WTC11 (cell line): ENCODE results near the gene GINS1. TPM values are rescaled to one million over a fixed set of nuclear protein-coding genes. Genes with fewer than 3 reads are reported as not detected.

Experiments
- ATAC-seq: fragments of 200-7000 bp; cut with Tn5 transposase; 2 replicates; pipeline ENCODE4 v1.10.0; 2021; ENCODE audit warnings: mild to moderate bottlenecking, moderate library complexity
- CTCF ChIA-PET: fragments of 300-600 bp; sonication (Branson Sonifier 250); formaldehyde crosslinking; loops from one replicate; lab custom pipeline; 2021; ENCODE audit warnings: antibody characterized with exemption; lab: Charles Lee
- POLR2A ChIA-PET: fragments of 350-600 bp; sonication (Branson Sonifier 250); formaldehyde crosslinking; loops from one replicate; lab custom pipeline; 2021; ENCODE audit warnings: antibody characterized with exemption; lab: Charles Lee
- DNase-seq: peaks from one replicate; pipeline ENCODE4 v3.0.0; 2021; ENCODE audit warnings: low spot score
- H3K27ac Mint-ChIP-seq: 2 replicates; pipeline ENCODE4 v1.8.0; 2021; ENCODE audit warnings: mixed read lengths
- H3K27me3 Mint-ChIP-seq: 2 replicates; pipeline ENCODE4 v1.8.0; 2021; ENCODE audit warnings: low read depth, mild to moderate bottlenecking, moderate library complexity, mixed read lengths
- H3K36me3 Mint-ChIP-seq: 2 replicates; pipeline ENCODE4 v1.8.0; 2021; ENCODE audit warnings: mixed read lengths
- H3K4me1 Mint-ChIP-seq: 2 replicates; pipeline ENCODE4 v1.8.0; 2022; ENCODE audit warnings: mixed read lengths
- H3K4me3 Mint-ChIP-seq: 2 replicates; pipeline ENCODE4 v1.8.0; 2021; ENCODE audit warnings: mild to moderate bottlenecking, moderate library complexity, mixed read lengths
- H3K9me3 Mint-ChIP-seq: 2 replicates; pipeline ENCODE4 v1.8.0; 2021; ENCODE audit warnings: mixed read lengths
- ATF2 ChIP-seq: sonication (generic); formaldehyde crosslinking; IDR thresholded peaks from 2 replicates; pipeline ENCODE4 v1.8.1; 2022; ENCODE audit warnings: low read depth, missing genetic modification reagents, borderline replicate concordance
- ATF3 ChIP-seq: sonication (generic); formaldehyde crosslinking; conservative IDR thresholded peaks from 2 replicates; pipeline ENCODE4 v1.8.1; 2022; ENCODE audit warnings: mild to moderate bottlenecking, missing genetic modification reagents
- CBFB ChIP-seq: sonication (generic); formaldehyde crosslinking; IDR thresholded peaks from 2 replicates; pipeline ENCODE4 v1.8.1; 2022; ENCODE audit warnings: mild to moderate bottlenecking, low read depth, missing genetic modification reagents
- CREB1 ChIP-seq: sonication (generic); formaldehyde crosslinking; IDR thresholded peaks from 2 replicates; pipeline ENCODE4 v1.8.0; 2023; ENCODE audit warnings: mild to moderate bottlenecking, missing genetic modification reagents
- ESRRA ChIP-seq: sonication (generic); formaldehyde crosslinking; IDR thresholded peaks from 2 replicates; pipeline ENCODE4 v1.8.1; 2022; ENCODE audit warnings: mild to moderate bottlenecking, missing genetic modification reagents, borderline replicate concordance
- FOXJ3 ChIP-seq: sonication (generic); formaldehyde crosslinking; IDR thresholded peaks from 2 replicates; pipeline ENCODE4 v1.9.0; 2021; ENCODE audit warnings: missing genetic modification reagents, mild to moderate bottlenecking, borderline replicate concordance
- GABPB1 ChIP-seq: sonication (generic); formaldehyde crosslinking; IDR thresholded peaks from 2 replicates; pipeline ENCODE4 v1.8.1; 2023; ENCODE audit warnings: mild to moderate bottlenecking, missing genetic modification reagents
- IRF2 ChIP-seq: sonication (generic); formaldehyde crosslinking; IDR thresholded peaks from 2 replicates; pipeline ENCODE4 v1.8.0; 2022; ENCODE audit warnings: low read depth, missing genetic modification reagents, borderline replicate concordance
- JUN ChIP-seq: sonication (generic); formaldehyde crosslinking; IDR thresholded peaks from 2 replicates; pipeline ENCODE4 v1.8.0; 2023; ENCODE audit warnings: mild to moderate bottlenecking, missing genetic modification reagents
- KAT7 ChIP-seq: sonication (generic); formaldehyde crosslinking; IDR thresholded peaks from 2 replicates; pipeline ENCODE4 v1.8.1; 2023; ENCODE audit warnings: missing genetic modification reagents, mild to moderate bottlenecking, borderline replicate concordance
- NR3C1 ChIP-seq: sonication (generic); formaldehyde crosslinking; conservative IDR thresholded peaks from 2 replicates; pipeline ENCODE4 v1.8.1; 2023; ENCODE audit warnings: low read depth, mild to moderate bottlenecking, missing genetic modification reagents
- PREB ChIP-seq: sonication (generic); formaldehyde crosslinking; IDR thresholded peaks from 2 replicates; pipeline ENCODE4 v1.8.1; 2022; ENCODE audit warnings: mild to moderate bottlenecking, missing genetic modification reagents, moderate library complexity, borderline replicate concordance
- SMAD3 ChIP-seq: sonication (generic); formaldehyde crosslinking; IDR thresholded peaks from 2 replicates; pipeline ENCODE4 v1.8.0; 2022; ENCODE audit warnings: missing genetic modification reagents, mild to moderate bottlenecking, borderline replicate concordance
- STAT6 ChIP-seq: sonication (generic); formaldehyde crosslinking; conservative IDR thresholded peaks from 2 replicates; pipeline ENCODE4 v1.8.1; 2023; ENCODE audit warnings: mild to moderate bottlenecking, low read depth, missing genetic modification reagents, moderate library complexity
- TP53 ChIP-seq: sonication (generic); formaldehyde crosslinking; IDR thresholded peaks from 2 replicates; pipeline ENCODE4 v1.8.1; 2023; ENCODE audit warnings: mild to moderate bottlenecking, missing genetic modification reagents
- ZBTB21 ChIP-seq: sonication (generic); formaldehyde crosslinking; IDR thresholded peaks from 2 replicates; pipeline ENCODE4 v1.8.1; 2023; ENCODE audit warnings: mild to moderate bottlenecking, missing genetic modification reagents, borderline replicate concordance
- ZNF232 ChIP-seq: sonication (generic); formaldehyde crosslinking; IDR thresholded peaks from 2 replicates; pipeline ENCODE4 v1.8.0; 2022; ENCODE audit warnings: mild to moderate bottlenecking, missing genetic modification reagents
- ZNF281 ChIP-seq: sonication (generic); formaldehyde crosslinking; IDR thresholded peaks from 2 replicates; pipeline ENCODE4 v1.8.0; 2023; ENCODE audit warnings: mild to moderate bottlenecking, missing genetic modification reagents
- ZNF416 ChIP-seq: fragments of 250-450 bp; sonication (Bioruptor Pico); IDR thresholded peaks from 2 replicates; pipeline ENCODE4 v1.9.0; 2021; ENCODE audit warnings: mild to moderate bottlenecking, inconsistent platforms
- ZNF671 ChIP-seq: fragments of 250-450 bp; sonication (Bioruptor Pico); IDR thresholded peaks from 2 replicates; pipeline ENCODE4 v1.8.0; 2021; ENCODE audit warnings: mild to moderate bottlenecking
- ZSCAN18 ChIP-seq: fragments of 250-450 bp; sonication (Bioruptor Pico); IDR thresholded peaks from 2 replicates; pipeline ENCODE4 v2.1.2; 2022; ENCODE audit warnings: mild to moderate bottlenecking, moderate library complexity
- total RNA-seq: library from RNA; stranded (reverse); gene quantifications from 3 replicates; pipeline ENCODE4 v1.2.3, GENCODE V29; 2021

The GINS1 gene
- total RNA-seq, 1 experiment from 2014 or later = 70.4 TPM

GRCh38 chr20:25495189-25495824 lies 87.8 kb downstream of the GINS1 start:
- ATAC-seq (no peak), DNase-seq (no peak)
- Mint-ChIP-seq H3K36me3 (peaks cover 25% of the 10 kb centered on the region), H3K4me1 (peaks cover 8% of the 10 kb centered on the region), H3K4me3 (no peak overlapping the region), H3K27ac (no peak overlapping the region), H3K27me3 (no peaks in the 10 kb centered on the region), H3K9me3 (no peaks in the 10 kb centered on the region)
- ChIA-PET CTCF (no interaction called here), POLR2A (no interaction called here)
- no peak for TF ChIP-seq ZBTB21 (CRISPR knock-in tag)
- TF ChIP-seq ZNF232 (CRISPR knock-in tag) = no peak
- no peak for TF ChIP-seq ATF3 (CRISPR knock-in tag)
- no peak for TF ChIP-seq IRF2 (CRISPR knock-in tag)
- TF ChIP-seq ATF2 (CRISPR knock-in tag) = no peak
- no peak for TF ChIP-seq NR3C1 (CRISPR knock-in tag)
- no peak for TF ChIP-seq PREB (CRISPR knock-in tag)
- TF ChIP-seq CBFB = no peak
- no peak for TF ChIP-seq ZNF671 (CRISPR knock-in tag)
- no peak for TF ChIP-seq GABPB1
- TF ChIP-seq ZNF416 (CRISPR knock-in tag) = no peak
- no peak for TF ChIP-seq CREB1 (CRISPR knock-in tag)
- TF ChIP-seq JUN (CRISPR knock-in tag) = no peak
- no peak for TF ChIP-seq ZSCAN18 (CRISPR knock-in tag)
- TF ChIP-seq FOXJ3 (CRISPR knock-in tag) = no peak
- no peak for TF ChIP-seq ESRRA (CRISPR knock-in tag)
- no peak for TF ChIP-seq TP53
- TF ChIP-seq SMAD3 (CRISPR knock-in tag) = no peak

GRCh38 chr20:25496165-25496967 lies 88.9 kb downstream of the GINS1 start:
- Mint-ChIP-seq H3K27me3 (no peaks in the 10 kb centered on the region), H3K4me1 (peaks cover 3% of the 10 kb centered on the region; the same call in 1 of the 2 replicates), H3K36me3 (peaks cover 27% of the 10 kb centered on the region), H3K9me3 (no peaks in the 10 kb centered on the region), H3K4me3 (no peak overlapping the region), H3K27ac (peak overlapping the region; percentile 13; the same call in 1 of the 2 replicates)
- ChIA-PET POLR2A (no interaction called here), CTCF (no interaction called here)
- TF ChIP-seq ZNF281 (no peak), KAT7 (CRISPR knock-in tag) (no peak), STAT6 (no peak)
- no peak for DNase-seq
- ATAC-seq = no peak
